NB4 (cell line): Measurements from ENCODE around the gene MB21D2.

Experiments used
- DNase-seq: peaks from one replicate; pipeline ENCODE4 v3.0.0; 2010; ENCODE audit warnings: low read depth
- H3K4me3 ChIP-seq: one replicate; pipeline ENCODE4 v1.5.1; 2011; ENCODE audit warnings: mild to moderate bottlenecking, low read depth, low read length, moderate library complexity
- MYC ChIP-seq: IDR thresholded peaks from 2 replicates; pipeline ENCODE4 v1.6.1; 2011; ENCODE audit warnings: low read depth, low read length
- POLR2A ChIP-seq: IDR thresholded peaks from 2 replicates; pipeline ENCODE4 v1.6.1; 2011; ENCODE audit warnings: mild to moderate bottlenecking; ENCODE audit not compliant: insufficient read length; ENCODE audit errors: extremely low read depth
- TF ChIP-seq, protein P1 (sequence below): IDR thresholded peaks from one replicate; pipeline ENCODE4 v1.5.1; 2012; ENCODE audit warnings: low read depth, low read length
- TF ChIP-seq, protein P2 (sequence below): IDR thresholded peaks from 2 replicates; pipeline ENCODE4 v1.6.1; 2011; ENCODE audit warnings: low read depth, low read length

The MB21D2 gene

DNA sequence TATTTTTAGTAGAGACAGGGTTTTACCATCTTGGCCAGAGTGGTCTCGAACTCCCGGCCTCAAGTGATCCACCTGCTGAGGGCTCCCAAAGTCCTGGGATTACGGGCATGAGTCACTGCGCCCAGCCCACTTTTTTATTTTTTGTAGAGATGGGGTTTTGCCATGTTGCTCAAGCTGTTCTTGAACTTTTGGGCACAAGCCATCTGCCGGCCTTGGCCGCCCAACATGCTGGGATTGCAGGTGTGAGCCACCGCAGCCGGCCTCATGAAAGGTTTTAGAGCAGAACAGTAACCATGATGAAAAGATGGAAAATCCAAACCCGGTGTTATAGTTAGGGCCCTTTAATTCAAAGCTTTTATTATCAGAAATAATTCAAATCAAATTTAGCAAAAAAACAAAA lies 15.6 kb upstream of the MB21D2 start:
- TF ChIP-seq, protein P1, sequence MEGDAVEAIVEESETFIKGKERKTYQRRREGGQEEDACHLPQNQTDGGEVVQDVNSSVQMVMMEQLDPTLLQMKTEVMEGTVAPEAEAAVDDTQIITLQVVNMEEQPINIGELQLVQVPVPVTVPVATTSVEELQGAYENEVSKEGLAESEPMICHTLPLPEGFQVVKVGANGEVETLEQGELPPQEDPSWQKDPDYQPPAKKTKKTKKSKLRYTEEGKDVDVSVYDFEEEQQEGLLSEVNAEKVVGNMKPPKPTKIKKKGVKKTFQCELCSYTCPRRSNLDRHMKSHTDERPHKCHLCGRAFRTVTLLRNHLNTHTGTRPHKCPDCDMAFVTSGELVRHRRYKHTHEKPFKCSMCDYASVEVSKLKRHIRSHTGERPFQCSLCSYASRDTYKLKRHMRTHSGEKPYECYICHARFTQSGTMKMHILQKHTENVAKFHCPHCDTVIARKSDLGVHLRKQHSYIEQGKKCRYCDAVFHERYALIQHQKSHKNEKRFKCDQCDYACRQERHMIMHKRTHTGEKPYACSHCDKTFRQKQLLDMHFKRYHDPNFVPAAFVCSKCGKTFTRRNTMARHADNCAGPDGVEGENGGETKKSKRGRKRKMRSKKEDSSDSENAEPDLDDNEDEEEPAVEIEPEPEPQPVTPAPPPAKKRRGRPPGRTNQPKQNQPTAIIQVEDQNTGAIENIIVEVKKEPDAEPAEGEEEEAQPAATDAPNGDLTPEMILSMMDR: no peak
- TF ChIP-seq, protein P2, sequence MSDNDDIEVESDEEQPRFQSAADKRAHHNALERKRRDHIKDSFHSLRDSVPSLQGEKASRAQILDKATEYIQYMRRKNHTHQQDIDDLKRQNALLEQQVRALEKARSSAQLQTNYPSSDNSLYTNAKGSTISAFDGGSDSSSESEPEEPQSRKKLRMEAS: no peak
- TF ChIP-seq POLR2A (no peak), MYC (no peak)
- no peak overlapping the region for H3K4me3 ChIP-seq
- DNase-seq: no peak

DNA sequence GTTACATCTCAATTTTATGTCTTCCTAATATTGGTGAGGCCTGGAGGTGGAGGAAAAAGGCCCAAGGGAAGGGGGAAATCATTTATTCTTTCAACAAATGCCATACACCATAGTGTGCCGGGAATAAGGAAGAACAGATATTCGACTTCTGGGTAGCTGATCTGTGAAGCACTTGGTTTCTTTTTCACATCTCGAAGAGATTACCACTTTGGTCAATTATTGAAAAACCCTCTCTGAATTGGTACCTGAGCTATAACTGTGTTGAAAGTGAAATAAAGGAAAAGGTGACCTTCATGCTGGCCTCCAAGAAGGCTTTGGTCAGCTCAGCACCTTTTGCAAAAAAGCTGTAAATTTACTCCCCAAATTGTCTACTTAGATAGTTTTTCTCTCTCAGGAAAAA lies 14.2 kb upstream of the MB21D2 start:
- no peak for DNase-seq
- TF ChIP-seq, protein P2: no peak
- no peak for TF ChIP-seq POLR2A
- TF ChIP-seq, protein P1: no peak
- TF ChIP-seq MYC: no peak
- H3K4me3 ChIP-seq: no peak overlapping the region

DNA sequence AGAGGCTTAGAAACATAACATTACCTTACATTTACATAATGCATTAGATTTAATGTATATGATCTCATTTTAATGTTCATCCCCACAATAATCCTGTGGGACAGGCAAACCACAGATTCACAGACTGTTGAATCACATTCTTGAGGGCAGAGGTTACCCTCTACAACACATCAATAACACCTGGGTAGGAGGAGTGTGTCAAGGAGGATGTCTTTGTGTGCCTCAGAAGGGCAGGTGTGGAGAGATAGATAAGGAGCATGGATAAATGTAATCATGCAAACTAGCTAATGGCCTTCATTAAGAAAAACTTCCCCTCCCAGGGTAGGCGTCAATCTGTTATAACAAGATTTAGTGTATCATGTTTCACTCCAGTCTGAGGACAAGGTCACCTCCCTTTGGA lies 12.9 kb upstream of the MB21D2 start:
- TF ChIP-seq, protein P1: no peak
- H3K4me3 ChIP-seq: no peak overlapping the region
- no peak for DNase-seq

DNA sequence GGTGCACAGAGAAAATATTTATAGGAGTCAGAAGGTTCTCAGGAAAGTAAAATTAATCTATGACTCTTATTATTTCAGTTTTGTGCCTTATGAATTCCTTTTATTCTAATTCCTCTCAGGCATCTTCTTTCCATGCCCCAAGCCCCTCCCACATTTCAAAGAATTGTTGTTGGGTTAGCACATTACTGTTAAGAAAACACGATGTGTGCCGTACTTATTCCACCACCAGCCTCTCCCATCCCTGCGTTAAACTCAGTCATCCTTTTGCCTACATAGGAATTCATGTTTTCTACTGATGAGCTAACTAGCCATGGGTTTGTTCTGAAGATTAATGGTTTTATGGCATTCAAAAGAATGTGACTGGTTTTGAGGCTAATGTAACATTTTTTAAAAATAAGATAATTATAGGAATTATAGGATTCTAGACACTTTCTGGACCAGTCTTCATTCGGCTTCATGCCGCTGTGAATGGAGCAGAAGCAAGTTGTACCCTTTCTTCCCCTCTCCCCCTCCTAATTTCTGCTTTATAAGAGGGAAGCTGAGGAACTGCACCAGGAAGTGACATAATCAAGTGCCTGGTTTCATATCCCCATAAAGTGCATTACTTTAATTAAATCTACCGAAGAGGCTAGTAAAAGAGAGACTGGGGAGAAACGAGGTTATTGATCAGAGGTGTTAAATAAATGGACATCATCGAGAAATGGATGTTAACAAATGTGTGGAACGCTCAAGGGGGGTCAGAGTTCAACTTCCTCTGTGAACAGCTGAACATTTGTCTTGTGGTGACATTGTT lies 12.3 kb upstream of the MB21D2 start:
- peak; percentile 10 for DNase-seq
- no peak overlapping the region for H3K4me3 ChIP-seq
- TF ChIP-seq, protein P2: no peak
- TF ChIP-seq, protein P1: no peak
- TF ChIP-seq POLR2A (no peak), MYC (no peak)

DNA sequence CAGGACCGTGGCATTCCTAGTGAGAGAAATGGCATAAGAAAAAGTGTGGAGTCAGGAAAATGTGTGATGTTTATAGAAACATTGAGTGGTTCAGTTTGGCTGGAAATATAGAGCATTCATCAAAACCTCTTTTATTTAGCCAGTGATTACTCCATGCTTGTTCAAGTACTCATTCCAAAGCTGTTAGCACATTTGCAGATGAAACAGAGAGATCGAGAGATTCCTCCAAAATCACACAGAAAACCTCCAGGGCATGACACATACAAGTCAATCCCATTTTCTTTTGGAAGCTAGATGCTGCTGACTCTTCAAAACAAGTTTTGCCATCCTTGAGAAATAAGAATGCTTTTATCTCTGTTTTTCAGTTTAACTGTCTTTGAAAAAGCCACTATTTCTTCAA lies 11.5 kb upstream of the MB21D2 start:
- DNase-seq: no peak
- no peak overlapping the region for H3K4me3 ChIP-seq
- no peak for TF ChIP-seq MYC
- TF ChIP-seq, protein P1: no peak
- TF ChIP-seq, protein P2: no peak
- no peak for TF ChIP-seq POLR2A
